HCT116 (cell line): ENCODE data around the gene CLDN1.

Experiments
- EZH2 ChIP-seq: fragments of 200-600 bp; sonication (generic); IDR thresholded peaks from 2 replicates; pipeline ENCODE4 v1.6.1; 2017; ENCODE audit warnings: antibody characterized with exemption, mixed run types
- EZH2phosphoT487 ChIP-seq: fragments of 200-600 bp; IDR thresholded peaks from 2 replicates; pipeline ENCODE4 v1.6.1; 2018; ENCODE audit warnings: antibody characterized with exemption, borderline replicate concordance
- POLR2AphosphoS5 ChIP-seq: IDR thresholded peaks from 2 replicates; pipeline ENCODE4 v1.6.1; 2011; ENCODE audit warnings: mild to moderate bottlenecking, low read depth, low read length, moderate library complexity

DNA sequence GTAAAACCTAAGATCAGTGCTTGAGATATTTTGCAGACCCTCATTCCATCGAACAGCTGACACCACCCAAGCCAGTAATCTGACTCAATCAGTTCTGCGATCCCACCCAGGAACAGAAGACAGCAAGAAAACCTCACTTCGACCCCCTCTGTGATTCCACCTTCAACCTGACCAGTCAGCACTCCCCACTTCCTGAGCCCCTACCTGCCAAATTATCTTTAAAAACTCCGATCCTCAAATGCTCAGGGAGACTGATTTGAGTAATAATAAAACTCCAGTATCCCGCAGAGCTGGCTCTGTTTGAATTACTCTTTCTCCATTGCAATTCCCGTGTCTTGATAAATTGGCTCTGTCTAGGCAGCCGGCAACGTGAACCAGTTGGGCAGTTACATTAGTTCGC lies 40.0 kb upstream of the CLDN1 start:
- TF ChIP-seq EZH2phosphoT487 (no peak), POLR2AphosphoS5 (no peak), EZH2 (no peak)
